Epithelial cell of esophagus (primary cell): ENCODE data around the gene PIK3CA.
"Not testable (repeated sequence)": the region's sequence is repeated elsewhere in the genome, so short reads cannot be mapped to it uniquely, and the experiment has no call there.

Source experiments
- DNase-seq: peaks from one replicate; pipeline ENCODE4 v3.0.0; 2010; ENCODE audit warnings: low read depth
- H3K4me3 ChIP-seq: 2 replicates; pipeline ENCODE4 v1.5.1; 2011; ENCODE audit warnings: mild to moderate bottlenecking, low read length, control low read depth
- CTCF ChIP-seq: IDR thresholded peaks from 2 replicates; pipeline ENCODE4 v1.5.1; 2011; ENCODE audit warnings: low read depth, mild to moderate bottlenecking, low read length, control low read depth, inconsistent platforms; ENCODE audit not compliant: insufficient read depth; ENCODE audit errors: missing control alignments

The PIK3CA gene

GRCh38 chr3:179269152-179269707 is 121.1 kb downstream of the PIK3CA start:
- no peak overlapping the region for H3K4me3 ChIP-seq
- DNase-seq, result no peak
- no peak for TF ChIP-seq CTCF

GRCh38 chr3:179272385-179272784 is 124.2 kb downstream of the PIK3CA start:
- DNase-seq, result no peak
- peak; percentile 11 for TF ChIP-seq CTCF
- H3K4me3 ChIP-seq, result no peak overlapping the region

GRCh38 chr3:179274434-179274833 is 126.3 kb downstream of the PIK3CA start:
- not testable (repeated sequence) for DNase-seq, H3K4me3 ChIP-seq

- H3K4me3 ChIP-seq, result no peak overlapping the region
- TF ChIP-seq CTCF, result no peak
- no peak for DNase-seq
Observed at GRCh38 chr3:179276001-179276400, 127.8 kb downstream of the PIK3CA start.

GRCh38 chr3:179276743-179277142 is 128.6 kb downstream of the PIK3CA start:
- no peak for DNase-seq
- no peak overlapping the region for H3K4me3 ChIP-seq
- no peak for TF ChIP-seq CTCF

GRCh38 chr3:179278151-179278550 is 130.0 kb downstream of the PIK3CA start:
- H3K4me3 ChIP-seq, result no peak overlapping the region
- no peak for DNase-seq
- TF ChIP-seq CTCF, result no peak

GRCh38 chr3:179278932-179279693 is 131.0 kb downstream of the PIK3CA start:
- TF ChIP-seq CTCF, result no peak
- H3K4me3 ChIP-seq, result no peak overlapping the region
- DNase-seq, result no peak
